Adrenal gland (tissue), 5 donors: ENCODE data around the gene STX16.

ENCODE experiments used
- CTCF ChIP-seq, 6 experiments: fragments of 450-650 bp in 4 of 6; fragments of 200-600 bp in 2 of 6; sonication (generic) in 1 of 6; IDR thresholded peaks; 1 replicate in 5 of 6; 2 replicates in 1 of 6; pipeline versions ENCODE4 v1.5.1 to v1.8.0; 2016 to 2021; ENCODE audit warnings: antibody characterized with exemption in 6 of 6, mild to moderate bottlenecking in 2 of 6, moderate library complexity in 1 of 6
- POLR2A ChIP-seq, 2 donors: fragments of 450-650 bp; IDR thresholded peaks; one replicate each; pipeline ENCODE4 v1.6.1; 2017; ENCODE audit warnings: antibody characterized with exemption in 2 of 2, mild to moderate bottlenecking in 2 of 2, moderate library complexity in 1 of 2
- donor health status: DM: no; HTN: no; CAD: no.

GRCh38 chr20:58713801-58714339 is 62.8 kb downstream of the STX16 start:
- TF ChIP-seq CTCF (IDR thresholded peaks at IDR 0.05): no peak
- no peak for TF ChIP-seq POLR2A (IDR thresholded peaks at IDR 0.05)
